Transverse colon (tissue), 3 donors: ENCODE data around the gene GLIPR1.

Experiments
- POLR2A ChIP-seq: fragments of 450-650 bp; IDR thresholded peaks from one replicate; pipeline ENCODE4 v1.6.1; 2016; ENCODE audit warnings: antibody characterized with exemption, mild to moderate bottlenecking, moderate library complexity
- TF ChIP-seq, protein P1 (sequence below), 5 experiments: fragments of 200-600 bp in 3 of 5; fragments of 450-650 bp in 2 of 5; sonication (generic) in 3 of 5; IDR thresholded peaks; 1 replicate in 2 of 5; 2 replicates in 3 of 5; pipeline ENCODE4 v1.5.1; 2016 to 2017; ENCODE audit warnings: antibody characterized with exemption in 5 of 5, inconsistent platforms in 3 of 5, mild to moderate bottlenecking in 2 of 5, moderate library complexity in 1 of 5

DNA sequence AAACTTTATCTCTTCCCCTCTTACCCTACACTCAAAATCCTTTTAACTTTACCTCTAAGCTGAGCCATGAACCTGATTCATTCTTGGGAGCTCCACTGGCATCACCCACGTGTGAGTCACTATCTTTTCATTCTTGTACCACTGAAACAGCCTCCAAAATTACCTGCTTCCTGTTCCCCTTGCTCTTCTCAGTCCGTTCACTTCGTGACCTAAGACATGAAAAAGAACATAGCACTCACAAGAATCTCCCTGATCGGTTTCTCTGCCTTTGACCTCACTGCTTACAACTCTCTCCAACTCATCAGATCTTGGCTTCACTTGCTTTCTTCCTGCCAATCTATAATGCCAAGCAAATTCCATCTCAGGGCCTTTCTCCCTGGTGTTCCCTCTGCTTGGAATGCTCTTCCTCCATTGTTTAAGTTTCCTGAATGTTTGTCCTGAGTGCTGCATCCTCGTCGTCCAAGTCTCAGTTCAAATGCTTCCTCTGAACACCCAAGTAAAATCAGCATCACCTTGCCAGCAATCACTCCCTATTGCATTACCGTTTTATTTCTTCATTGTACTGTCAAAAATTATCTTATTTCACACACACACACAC, 9.2 kb downstream of the GLIPR1 start:
- TF ChIP-seq, protein P1, sequence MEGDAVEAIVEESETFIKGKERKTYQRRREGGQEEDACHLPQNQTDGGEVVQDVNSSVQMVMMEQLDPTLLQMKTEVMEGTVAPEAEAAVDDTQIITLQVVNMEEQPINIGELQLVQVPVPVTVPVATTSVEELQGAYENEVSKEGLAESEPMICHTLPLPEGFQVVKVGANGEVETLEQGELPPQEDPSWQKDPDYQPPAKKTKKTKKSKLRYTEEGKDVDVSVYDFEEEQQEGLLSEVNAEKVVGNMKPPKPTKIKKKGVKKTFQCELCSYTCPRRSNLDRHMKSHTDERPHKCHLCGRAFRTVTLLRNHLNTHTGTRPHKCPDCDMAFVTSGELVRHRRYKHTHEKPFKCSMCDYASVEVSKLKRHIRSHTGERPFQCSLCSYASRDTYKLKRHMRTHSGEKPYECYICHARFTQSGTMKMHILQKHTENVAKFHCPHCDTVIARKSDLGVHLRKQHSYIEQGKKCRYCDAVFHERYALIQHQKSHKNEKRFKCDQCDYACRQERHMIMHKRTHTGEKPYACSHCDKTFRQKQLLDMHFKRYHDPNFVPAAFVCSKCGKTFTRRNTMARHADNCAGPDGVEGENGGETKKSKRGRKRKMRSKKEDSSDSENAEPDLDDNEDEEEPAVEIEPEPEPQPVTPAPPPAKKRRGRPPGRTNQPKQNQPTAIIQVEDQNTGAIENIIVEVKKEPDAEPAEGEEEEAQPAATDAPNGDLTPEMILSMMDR (IDR thresholded peaks at IDR 0.05), result no peak
- TF ChIP-seq POLR2A, result no peak
